ENCODE data around the gene FOXN3. TPM values are rescaled to one million over a fixed set of nuclear protein-coding genes. Genes with fewer than 3 reads are reported as not detected.

FOXN3 gene
- total RNA-seq, 1 experiment from 2014 or later, result 125 TPM

- no peaks in the 10 kb centered on the region for H4K20me1 ChIP-seq (ENCODE audit: control insufficient read depth, insufficient read depth, insufficient read length)
- no peak overlapping the region for H4K5ac ChIP-seq (ENCODE audit: insufficient read length, low read depth, low read length)
- Mint-ChIP-seq H3K4me3 (no peak overlapping the region), H3K27ac (peak overlapping the region in 1 of 3 experiments; percentile 22; a peak in 1 of 7 replicates), H3K4me1 (peaks cover 26 to 28% of the 10 kb centered on the region in 2 experiments), H3K27me3 (ENCODE audit: low read depth) (peaks cover 1% of the 10 kb centered on the region; the same call in 1 of the 2 replicates), H3K9me3 (no peaks in the 10 kb centered on the region), H3K36me3 (ENCODE audit: insufficient read depth in 1 of 3, low read depth in 3 of 3) (peaks cover 16 to 44% (median 25%) of the 10 kb centered on the region in 3 experiments; a peak in 6 of 7 replicates)
- H3T11ph ChIP-seq (ENCODE audit: low read length), result no peak overlapping the region
- no peaks in the 10 kb centered on the region for H3K23me2 ChIP-seq (ENCODE audit: insufficient read length, low read depth, low read length, poor library complexity, severe bottlenecking)
- H2BK15ac ChIP-seq (ENCODE audit: low read depth, low read length), result no peak overlapping the region
- no peak for DNase-seq
- H3K79me2 ChIP-seq (ENCODE audit: insufficient read depth, low read length), result peaks cover 6% of the 10 kb centered on the region; the same call in 1 of the 2 replicates
- H3K18ac ChIP-seq (ENCODE audit: insufficient read length, low read depth, low read length), result no peak overlapping the region
- no peak overlapping the region for H2BK12ac ChIP-seq (ENCODE audit: insufficient read length, low read depth, low read length)
- H3K4me1 ChIP-seq (ENCODE audit: insufficient read depth, low read length), result no peaks in the 10 kb centered on the region
- no peak overlapping the region for H2BK20ac ChIP-seq (ENCODE audit: low read depth, low read length, poor library complexity, severe bottlenecking)
- H2BK5ac ChIP-seq (ENCODE audit: insufficient read length, low read length), result no peak overlapping the region
- H4K91ac ChIP-seq (ENCODE audit: insufficient read length, low read depth, low read length), result no peak overlapping the region
- no peak overlapping the region for H3K23ac ChIP-seq (ENCODE audit: insufficient read length, low read depth, low read length)
- H3K9ac ChIP-seq (ENCODE audit: extremely low read depth, insufficient read length, low read length), result no peak overlapping the region
- no peak overlapping the region for H2AK5ac ChIP-seq (ENCODE audit: insufficient read length, low read length)
- TF ChIP-seq CTCF (conservative IDR thresholded peaks at IDR 0.05), result no peak
- WGBS (ENCODE audit: extremely low coverage, insufficient read length, low lambda C conversion rate), result no CpG with 5 or more reads among the region's 8 CpGs
- no peak overlapping the region for H3K4me2 ChIP-seq (ENCODE audit: insufficient read depth, insufficient read length, low read length)
- H2AFZ ChIP-seq (ENCODE audit: low read length), result no peak overlapping the region
- H3K56ac ChIP-seq (ENCODE audit: insufficient read length, low read depth, low read length), result no peak overlapping the region
- H3K9me3 ChIP-seq (ENCODE audit: control insufficient read depth, low read depth, low read length), result no peaks in the 10 kb centered on the region
- H3K4ac ChIP-seq (ENCODE audit: low read depth, low read length), result no peak overlapping the region
- H3K27ac ChIP-seq (ENCODE audit: insufficient read length, low read depth, low read length), result no peak overlapping the region
- H2BK120ac ChIP-seq (ENCODE audit: low read depth, low read length, poor library complexity, severe bottlenecking), result no peak overlapping the region
- H3K27me3 ChIP-seq (ENCODE audit: insufficient read depth, low read length), result no peaks in the 10 kb centered on the region
- H4K8ac ChIP-seq (replicated peaks; ENCODE audit: insufficient read length, low read depth, low read length), result no peak overlapping the region
- peaks cover 6% of the 10 kb centered on the region for H3K79me1 ChIP-seq (ENCODE audit: insufficient read depth, low read depth, low read length, poor library complexity, severe bottlenecking)
- H3K14ac ChIP-seq (ENCODE audit: insufficient read depth, low read length), result no peak overlapping the region
Observed at GRCh38 chr14:89256283-89256682, 160.8 kb downstream of the FOXN3 start.
